ENCODE results near the gene SPP1. TPM values are rescaled to one million over a fixed set of nuclear protein-coding genes. Genes with fewer than 3 reads are reported as not detected.
A peak's percentile ranks its signal among the peaks of the same experiment; 100 is the strongest.

The SPP1 gene
- polyA plus RNA-seq, 3 donors = 0.08 TPM; not detected in 2

DNA sequence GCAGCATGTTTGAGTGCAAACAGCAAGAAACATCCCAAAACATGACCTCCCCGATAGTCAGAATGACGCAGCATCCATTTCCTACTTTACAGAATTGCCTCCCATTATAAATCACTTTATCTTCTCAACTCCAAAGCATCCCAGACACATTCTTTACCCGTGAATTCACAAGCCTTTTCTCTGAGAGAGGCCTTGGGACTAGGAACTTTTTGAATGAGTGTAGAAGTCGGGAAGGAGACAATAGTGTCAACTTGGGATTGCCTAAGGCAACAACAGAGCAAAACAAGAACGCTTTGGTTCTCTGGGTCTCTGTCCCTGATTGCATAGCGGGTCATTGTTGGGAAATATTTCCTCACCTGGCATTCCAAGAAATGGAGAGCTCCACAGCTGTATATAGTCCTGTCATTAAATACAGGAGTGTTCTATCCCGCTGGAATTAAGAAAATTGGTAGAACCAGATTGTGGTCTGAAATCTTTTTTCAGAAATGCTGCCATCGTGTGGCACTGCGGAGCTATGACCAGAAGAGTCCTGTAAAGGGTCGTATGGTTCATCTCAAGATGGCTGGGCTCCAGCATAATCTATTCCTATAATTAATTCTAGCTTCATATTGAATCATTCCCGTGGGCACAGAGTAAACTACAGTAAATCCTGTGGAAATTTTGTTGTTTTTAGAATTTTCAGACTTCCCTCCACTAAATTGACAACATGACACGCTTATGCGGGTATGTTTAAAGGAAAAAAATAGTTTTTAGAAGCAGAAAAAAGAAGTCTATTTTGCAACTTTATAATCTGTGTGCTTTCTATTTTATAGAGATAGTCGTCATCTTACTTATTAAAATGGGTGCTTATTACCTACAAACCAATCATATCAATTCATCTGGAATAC is 2.0 kb upstream of the SPP1 start:
- H3K36me3 Mint-ChIP-seq = no peaks in the 10 kb centered on the region
- H3K27me3 Mint-ChIP-seq (ENCODE audit: low read depth in 3 of 3) = peaks cover 6 to 15% (median 15%) of the 10 kb centered on the region in 3 donors
- Histone ChIP-seq H2AFZ (ENCODE audit: insufficient read depth, low read depth, low read length, poor library complexity, severe bottlenecking) (peak overlapping the region; percentile 26), H3K36me3 (replicated peaks in 1 of 2; ENCODE audit: control insufficient read depth in 1 of 2, insufficient read depth in 2 of 2, low read length in 2 of 2) (no peaks in the 10 kb centered on the region), H4K20me1 (ENCODE audit: insufficient read depth, low read length) (no peaks in the 10 kb centered on the region), H3K79me2 (ENCODE audit: insufficient read depth, low read length) (no peaks in the 10 kb centered on the region), H3K27ac (ENCODE audit: low read depth in 1 of 2, low read length in 2 of 2) (no peak overlapping the region), H3K4me2 (replicated peaks; ENCODE audit: extremely low read depth, low read length, poor library complexity, severe bottlenecking) (peak overlapping the region; percentile 34), H3K27me3 (ENCODE audit: control insufficient read depth in 2 of 2, insufficient read depth in 2 of 2, low read length in 2 of 2) (peaks cover 12 to 15% of the 10 kb centered on the region in 2 donors), H3K9me3 (replicated peaks in 1 of 2; ENCODE audit: control insufficient read depth in 1 of 2, insufficient read depth in 1 of 2, low read length in 2 of 2) (no peaks in the 10 kb centered on the region), H3K9ac (ENCODE audit: insufficient read depth, low read length, poor library complexity, severe bottlenecking) (no peak overlapping the region), H3K4me3 (replicated peaks in 1 of 3; ENCODE audit: low read depth in 2 of 3, low read length in 3 of 3) (peak overlapping the region in 2 of 3 experiments; percentile 5 to 33), H3K4me1 (ENCODE audit: control insufficient read depth in 1 of 2, insufficient read depth in 2 of 2, low read length in 2 of 2) (peaks cover 11 to 14% of the 10 kb centered on the region in 2 donors)
- no peaks in the 10 kb centered on the region for H3K9me3 Mint-ChIP-seq
- 33% methylated on average over 6 of the region's 14 CpGs for WGBS (ENCODE audit: insufficient coverage)
- TF ChIP-seq, protein P1, sequence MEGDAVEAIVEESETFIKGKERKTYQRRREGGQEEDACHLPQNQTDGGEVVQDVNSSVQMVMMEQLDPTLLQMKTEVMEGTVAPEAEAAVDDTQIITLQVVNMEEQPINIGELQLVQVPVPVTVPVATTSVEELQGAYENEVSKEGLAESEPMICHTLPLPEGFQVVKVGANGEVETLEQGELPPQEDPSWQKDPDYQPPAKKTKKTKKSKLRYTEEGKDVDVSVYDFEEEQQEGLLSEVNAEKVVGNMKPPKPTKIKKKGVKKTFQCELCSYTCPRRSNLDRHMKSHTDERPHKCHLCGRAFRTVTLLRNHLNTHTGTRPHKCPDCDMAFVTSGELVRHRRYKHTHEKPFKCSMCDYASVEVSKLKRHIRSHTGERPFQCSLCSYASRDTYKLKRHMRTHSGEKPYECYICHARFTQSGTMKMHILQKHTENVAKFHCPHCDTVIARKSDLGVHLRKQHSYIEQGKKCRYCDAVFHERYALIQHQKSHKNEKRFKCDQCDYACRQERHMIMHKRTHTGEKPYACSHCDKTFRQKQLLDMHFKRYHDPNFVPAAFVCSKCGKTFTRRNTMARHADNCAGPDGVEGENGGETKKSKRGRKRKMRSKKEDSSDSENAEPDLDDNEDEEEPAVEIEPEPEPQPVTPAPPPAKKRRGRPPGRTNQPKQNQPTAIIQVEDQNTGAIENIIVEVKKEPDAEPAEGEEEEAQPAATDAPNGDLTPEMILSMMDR (IDR thresholded peaks at IDR 0.05) = peak; percentile 87
- peak; percentile 30 to 63 (median 56) for DNase-seq
- peaks cover 13% of the 10 kb centered on the region for H3K4me1 Mint-ChIP-seq
- H3K27ac Mint-ChIP-seq = no peak overlapping the region
- H3K4me3 Mint-ChIP-seq = peak overlapping the region in 1 of 2 donors; percentile 72
- intact Hi-C loops (cut with micrococcal nuclease) = loop anchor here (2.0 to 5.0 kb wide), 2 partner anchors 116 to 121 kb away; no protein-coding TSS in a partner anchor

DNA sequence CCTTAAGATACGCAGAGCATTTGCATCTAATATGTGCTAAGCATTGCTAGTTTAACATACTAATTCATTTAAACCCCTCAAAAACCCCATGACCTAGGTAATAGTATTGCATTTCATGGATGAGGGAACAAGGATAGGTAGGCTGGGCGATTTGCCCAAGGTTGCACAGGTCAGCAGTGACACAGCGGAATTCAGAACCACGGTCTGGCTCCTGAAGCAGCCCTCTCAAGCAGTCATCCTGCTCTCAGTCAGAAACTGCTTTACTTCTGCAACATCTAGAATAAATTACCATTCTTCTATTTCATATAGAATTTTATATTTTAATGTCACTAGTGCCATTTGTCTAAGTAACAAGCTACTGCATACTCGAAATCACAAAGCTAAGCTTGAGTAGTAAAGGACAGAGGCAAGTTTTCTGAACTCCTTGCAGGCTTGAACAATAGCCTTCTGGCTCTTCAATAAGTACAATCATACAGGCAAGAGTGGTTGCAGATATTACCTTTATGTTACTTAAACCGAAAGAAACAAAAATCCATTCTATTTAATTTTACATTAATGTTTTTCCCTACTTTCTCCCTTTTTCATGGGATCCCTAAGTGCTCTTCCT is 555 bp upstream of the SPP1 start:
- H3K27ac Mint-ChIP-seq = no peak overlapping the region
- no peaks in the 10 kb centered on the region for H3K9me3 Mint-ChIP-seq
- H3K27me3 ChIP-seq (ENCODE audit: control insufficient read depth in 2 of 2, insufficient read depth in 2 of 2, low read length in 2 of 2) = peaks cover 12 to 15% of the 10 kb centered on the region in 2 donors
- no peaks in the 10 kb centered on the region for H3K36me3 ChIP-seq (replicated peaks in 1 of 2; ENCODE audit: control insufficient read depth in 1 of 2, insufficient read depth in 2 of 2, low read length in 2 of 2)
- H4K20me1 ChIP-seq (ENCODE audit: insufficient read depth, low read length) = no peaks in the 10 kb centered on the region
- no peaks in the 10 kb centered on the region for H3K9me3 ChIP-seq (replicated peaks in 1 of 2; ENCODE audit: control insufficient read depth in 1 of 2, insufficient read depth in 1 of 2, low read length in 2 of 2)
- peaks cover 11 to 14% of the 10 kb centered on the region in 2 donors for H3K4me1 ChIP-seq (ENCODE audit: control insufficient read depth in 1 of 2, insufficient read depth in 2 of 2, low read length in 2 of 2)
- H3K79me2 ChIP-seq (ENCODE audit: insufficient read depth, low read length) = no peaks in the 10 kb centered on the region
- peaks cover 5 to 13% (median 11%) of the 10 kb centered on the region in 3 donors for H3K27me3 Mint-ChIP-seq (ENCODE audit: low read depth in 3 of 3)
- no CpG with 5 or more reads among the region's 6 CpGs for WGBS (ENCODE audit: insufficient coverage)
- peaks cover 13% of the 10 kb centered on the region for H3K4me1 Mint-ChIP-seq
- no peaks in the 10 kb centered on the region for H3K36me3 Mint-ChIP-seq
- no peak overlapping the region for H3K4me3 ChIP-seq (replicated peaks in 1 of 3; ENCODE audit: low read depth in 2 of 3, low read length in 3 of 3)
- intact Hi-C loops (cut with micrococcal nuclease) = loop anchor here in 1 of 2 donors (5.0 kb wide), 1 partner anchor 118 kb away; no protein-coding TSS in a partner anchor
- no peak overlapping the region for H3K27ac ChIP-seq (ENCODE audit: low read depth in 1 of 2, low read length in 2 of 2)
- H3K9ac ChIP-seq (ENCODE audit: insufficient read depth, low read length, poor library complexity, severe bottlenecking) = no peak overlapping the region
- H3K4me3 Mint-ChIP-seq = peak overlapping the region in 1 of 2 donors; percentile 80
- H3K4me2 ChIP-seq (replicated peaks; ENCODE audit: extremely low read depth, low read length, poor library complexity, severe bottlenecking) = no peak overlapping the region
- DNase-seq = no peak
- TF ChIP-seq, protein P1 (IDR thresholded peaks at IDR 0.05) = no peak
- no peak overlapping the region for H2AFZ ChIP-seq (ENCODE audit: insufficient read depth, low read depth, low read length, poor library complexity, severe bottlenecking)

Measured in CD14-positive monocyte (primary cell).